GM21619 (cell line): ENCODE data around the gene CSNK1G1.
"Not testable (repeated sequence)": the region's sequence is repeated elsewhere in the genome, so short reads cannot be mapped to it uniquely, and the experiment has no call there.

Experiments
- ATAC-seq: cut with Tn5 transposase; IDR thresholded peaks from one replicate; pipeline ENCODE4 v1.9.1; 2021; ENCODE audit not compliant: unreplicated experiment

The CSNK1G1 gene

DNA sequence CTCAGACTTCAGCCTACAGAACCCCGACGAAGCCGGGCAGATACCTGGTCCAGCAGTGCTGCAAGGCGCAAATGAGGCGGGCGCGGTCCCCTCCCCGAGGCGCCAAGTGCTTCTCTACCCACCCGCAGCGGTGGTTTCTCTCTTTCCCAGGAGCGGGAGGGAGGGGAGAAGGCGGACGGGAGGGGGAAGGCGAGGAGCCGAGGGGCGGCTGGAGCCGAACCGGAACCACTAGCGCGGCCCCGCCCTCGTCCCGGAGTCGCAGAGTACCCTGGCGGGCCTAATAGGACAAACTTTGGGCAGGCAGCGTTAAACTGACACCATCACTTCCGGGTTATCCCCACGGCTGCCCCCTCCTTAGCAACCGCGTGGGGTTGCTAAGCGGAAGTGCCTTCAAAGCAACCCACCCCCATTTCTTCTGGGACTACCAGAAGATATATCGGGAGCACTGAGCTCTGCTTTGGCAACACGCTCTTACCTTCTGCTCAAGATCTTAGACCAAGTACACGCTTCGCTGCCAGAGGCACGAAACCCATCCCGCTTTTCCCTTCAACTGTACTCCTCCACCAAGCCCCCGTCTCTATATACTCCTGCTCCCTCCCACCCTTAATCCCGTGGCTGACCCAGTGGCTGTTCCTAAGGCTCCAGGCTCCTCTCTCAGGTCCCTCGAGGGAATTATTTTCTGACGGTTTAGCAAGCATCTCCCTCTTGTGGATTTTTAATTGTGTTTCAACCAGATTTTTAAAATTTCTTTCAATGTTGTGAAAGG lies at the start of gene CSNK1G1:
TSS of gene CSNK1G1 (minus strand) at position 230 of the 766 bp plus-strand sequence. CDS start 55,674 bp downstream, outside the sequence.
- ATAC-seq, result peak; percentile 94

DNA sequence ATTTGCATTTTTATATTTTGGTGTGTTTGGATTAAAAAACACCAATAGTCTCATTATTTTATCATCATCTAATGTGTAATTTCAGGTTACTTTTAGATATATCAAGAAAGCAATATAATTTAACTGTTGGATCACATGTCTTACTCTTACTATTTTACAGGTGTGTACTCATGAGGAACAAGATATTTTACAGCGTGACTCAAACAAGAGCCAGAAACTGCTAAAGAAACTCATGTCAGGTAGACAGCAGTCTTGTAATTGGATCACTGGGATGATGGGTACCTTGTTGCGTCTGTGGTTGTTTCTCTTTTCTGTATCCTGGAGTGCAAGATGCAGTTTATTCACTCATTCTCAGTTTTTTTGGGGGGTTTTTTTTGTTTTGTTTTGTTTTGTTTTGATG lies 44.6 kb upstream of the CSNK1G1 start:
- ATAC-seq, result no peak

DNA sequence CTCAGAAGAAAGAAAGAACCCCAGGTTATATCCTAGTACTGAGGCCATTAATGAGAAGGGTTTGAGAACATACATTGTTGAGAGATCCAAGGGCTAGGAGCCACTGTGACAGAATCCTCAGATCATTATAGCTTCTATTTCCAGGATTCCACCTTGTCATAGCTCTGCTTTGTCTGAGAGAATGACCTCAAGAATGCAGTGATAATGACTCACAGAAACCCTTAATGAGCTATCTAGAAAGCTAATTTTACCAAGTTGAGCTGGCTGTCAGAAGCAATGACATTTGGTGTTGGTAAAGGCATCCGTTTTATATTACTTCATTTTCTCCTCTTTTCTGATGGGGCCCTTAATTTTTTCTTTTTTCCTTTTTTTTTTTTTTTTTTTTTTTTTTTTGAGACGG lies 42.6 kb upstream of the CSNK1G1 start:
- no peak for ATAC-seq

DNA sequence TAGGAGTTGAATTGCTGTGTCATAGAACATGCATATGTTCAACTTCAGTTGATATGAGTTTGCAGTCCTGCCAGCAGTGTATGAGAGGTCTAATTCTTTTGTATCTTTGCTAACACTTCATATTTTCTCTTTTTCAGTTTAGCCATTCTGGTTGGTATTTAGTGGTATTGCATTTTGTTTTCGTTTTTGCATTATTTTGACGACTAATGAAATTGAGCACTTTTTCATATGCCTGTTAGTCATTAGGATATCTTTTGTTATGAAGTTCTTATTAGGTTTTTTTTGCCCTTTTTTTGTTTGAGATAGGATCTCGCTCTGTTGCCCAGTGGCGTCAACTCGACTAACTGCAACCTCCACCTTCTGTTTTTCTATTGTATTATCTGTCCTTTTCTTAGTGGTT lies 40.8 kb upstream of the CSNK1G1 start:
- no peak for ATAC-seq

GRCh38 chr15:64392471-64392870 lies 36.5 kb upstream of the CSNK1G1 start:
- not testable (repeated sequence) for ATAC-seq

DNA sequence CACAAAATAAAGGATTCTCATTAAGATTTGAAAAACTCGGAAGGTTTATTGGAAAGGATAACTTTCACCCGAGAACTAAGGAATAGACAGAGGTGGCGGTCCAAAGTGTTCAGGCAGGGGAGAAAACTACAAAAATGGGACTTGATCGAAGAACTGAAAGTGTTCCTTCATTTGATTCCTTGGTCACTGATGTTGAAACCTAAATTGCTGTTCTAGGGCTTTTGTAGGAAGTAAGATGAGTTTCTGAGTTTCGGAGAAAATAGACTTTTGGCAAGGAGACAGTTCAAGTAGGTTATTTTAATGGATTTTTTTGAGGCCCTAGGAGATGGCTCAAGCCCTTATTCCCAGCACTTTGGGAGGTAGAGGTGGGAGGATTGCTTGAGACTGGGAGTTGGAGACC lies 33.1 kb upstream of the CSNK1G1 start:
- ATAC-seq, result no peak

GRCh38 chr15:64387562-64388168 lies 31.7 kb upstream of the CSNK1G1 start, which contains the start of gene TRIP4:
TRIP4 (plus strand) TSS chr15:64387836; CDS start chr15:64387864, 28 bp downstream.
- peak; percentile 96 for ATAC-seq

DNA sequence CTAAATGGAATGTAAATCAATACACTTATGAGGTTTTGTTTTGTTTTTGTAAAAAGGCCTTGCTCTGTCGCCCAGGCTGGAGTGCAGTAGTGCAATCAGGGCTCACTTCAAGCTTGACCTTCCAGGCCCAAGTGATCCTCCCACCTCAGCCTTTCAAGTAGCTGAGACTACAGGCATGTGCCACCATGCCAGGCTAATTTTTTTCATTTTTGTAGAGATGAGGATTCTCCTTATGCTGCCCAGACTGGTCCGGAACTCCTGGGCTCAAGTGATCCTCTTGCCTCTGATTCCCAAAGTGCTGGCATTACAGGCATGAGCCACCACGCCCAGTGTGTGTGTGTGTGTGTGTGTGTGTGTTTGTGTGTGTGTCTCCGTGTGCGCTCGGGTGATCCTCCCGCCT lies 30.3 kb upstream of the CSNK1G1 start:
- ATAC-seq, result no peak

GRCh38 chr15:64383760-64384159 lies 27.8 kb upstream of the CSNK1G1 start:
- no peak for ATAC-seq

DNA sequence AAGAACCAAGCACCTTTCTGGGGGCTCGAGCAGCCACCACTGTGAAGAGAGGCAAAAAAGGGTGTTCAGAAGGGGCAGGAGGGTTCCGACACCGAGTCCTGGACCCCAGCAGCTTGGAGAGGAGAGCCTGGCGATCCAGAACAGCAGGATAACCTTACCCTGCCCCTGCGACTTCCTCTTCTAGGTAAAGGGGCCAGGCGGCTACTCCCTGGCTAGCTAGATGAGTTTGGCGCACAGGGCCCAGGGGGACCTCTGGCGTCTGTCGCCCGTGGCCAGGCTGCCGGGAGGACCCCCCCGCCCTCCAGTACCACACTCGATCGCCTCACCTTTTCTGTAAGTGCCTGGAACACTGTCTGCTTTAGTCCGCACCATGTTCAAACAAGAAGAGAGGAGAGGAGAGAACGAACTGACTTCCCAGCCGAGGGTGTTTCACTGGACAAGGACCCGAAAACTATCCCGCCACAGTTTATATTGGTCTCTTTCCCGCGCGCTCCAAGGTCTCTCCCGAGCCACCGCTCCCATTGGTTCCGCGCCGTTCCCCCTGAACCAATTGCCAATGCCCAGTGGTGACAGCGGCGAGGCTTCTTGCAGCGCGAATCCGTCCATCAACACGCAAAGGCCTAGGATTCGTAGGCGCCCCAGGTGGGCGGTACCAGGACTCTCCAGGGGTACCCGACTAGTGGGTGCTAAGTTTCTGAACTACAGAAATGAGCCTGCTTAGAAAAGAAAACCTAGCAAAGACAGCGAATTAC lies 25.2 kb upstream of the CSNK1G1 start, which contains the start of gene PCLAF:
TSS of gene PCLAF (minus strand) at position 442 of the 752 bp plus-strand sequence. CDS start at position 372, 70 bp downstream.
- ATAC-seq, result peak; percentile 98

- not testable (repeated sequence) for ATAC-seq
These were observed 24.3 kb upstream of the CSNK1G1 start for GRCh38 chr15:64380130-64380870.

GRCh38 chr15:64379216-64379960 lies 23.4 kb upstream of the CSNK1G1 start:
- ATAC-seq, result no peak

GRCh38 chr15:64373360-64373759 lies 17.4 kb upstream of the CSNK1G1 start:
- ATAC-seq, result no peak

DNA sequence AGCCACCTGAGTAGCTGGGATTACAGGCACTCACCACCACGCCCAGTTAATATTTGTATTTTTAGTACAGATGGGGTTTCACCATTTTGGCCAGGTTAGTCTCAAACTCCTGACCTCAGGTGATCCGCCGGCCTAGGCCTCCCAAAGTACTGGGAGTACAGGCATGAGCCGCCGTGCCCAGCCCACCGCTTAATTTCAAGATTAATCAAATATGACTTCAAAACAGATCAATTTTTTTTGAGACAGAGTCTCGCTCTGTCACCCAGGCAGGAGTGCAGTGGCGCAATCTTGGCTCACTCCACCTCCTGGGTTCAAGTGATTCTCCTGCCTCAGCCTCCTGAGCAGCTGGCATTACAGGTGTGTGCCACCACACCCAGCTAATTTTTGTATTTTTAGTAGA lies 15.4 kb upstream of the CSNK1G1 start:
- ATAC-seq, result not testable (repeated sequence)

- ATAC-seq, result no peak
These were observed 13.2 kb upstream of the CSNK1G1 start for GRCh38 chr15:64369078-64369607.

- ATAC-seq, result no peak
These were observed 5.3 kb upstream of the CSNK1G1 start for GRCh38 chr15:64361259-64361658.

DNA sequence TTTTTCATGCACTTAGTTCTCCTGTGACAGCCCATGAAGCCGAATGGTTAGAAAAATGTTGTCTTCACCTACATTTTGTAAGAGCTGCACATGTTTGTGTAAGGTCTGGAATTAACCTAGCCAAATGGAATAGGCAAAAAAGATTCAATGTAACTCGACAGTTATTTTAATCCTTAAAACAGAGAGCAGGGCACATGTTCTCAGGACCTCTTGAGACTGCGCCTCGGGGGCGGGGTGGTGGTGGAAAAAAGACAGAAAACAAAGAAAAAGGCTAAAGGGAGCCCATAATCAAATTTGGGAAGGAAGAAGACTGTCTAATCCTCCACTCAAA lies 702 bp upstream of the CSNK1G1 start:
- ATAC-seq, result no peak

DNA sequence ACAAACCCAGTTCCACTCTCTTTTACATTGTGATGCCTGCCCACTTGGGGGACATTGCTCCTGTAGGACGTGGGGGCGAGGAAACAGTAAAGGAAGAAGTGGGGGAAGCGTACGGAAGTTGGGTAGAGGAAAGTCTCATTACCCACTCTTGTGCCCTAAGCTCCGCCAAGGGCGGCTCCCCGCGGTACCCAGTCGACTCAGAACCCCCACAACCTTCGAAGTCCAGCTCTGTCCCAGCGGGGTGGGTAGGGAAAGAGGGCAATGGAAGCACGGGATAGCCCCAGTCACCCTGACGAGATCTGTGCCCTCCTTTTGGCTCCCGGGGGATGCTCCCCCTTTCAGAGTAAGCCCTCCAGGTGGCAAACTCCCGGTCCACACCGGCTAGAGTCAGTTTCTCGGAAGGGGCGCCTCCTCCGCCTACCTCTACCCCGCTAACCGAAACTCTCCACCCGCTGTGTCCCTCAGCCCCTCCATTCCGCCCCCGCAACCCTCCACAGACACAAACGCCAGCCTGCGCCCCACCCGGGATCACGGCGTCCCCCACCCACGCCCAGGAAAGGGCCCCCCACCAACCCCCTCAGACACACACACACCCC lies 527 bp downstream of the CSNK1G1 start:
- ATAC-seq, result peak; percentile 17

GRCh38 chr15:64354688-64355344 lies 1.2 kb downstream of the CSNK1G1 start:
- ATAC-seq, result no peak
